ENCODE measurements around the gene TNFRSF13B.

GRCh38 chr17:17001874-17002520 lies 30.1 kb upstream of the TNFRSF13B start:
- peak; percentile 83 to 93 (median 91) for TF ChIP-seq CTCF (IDR thresholded peaks at IDR 0.05)
- no peak for TF ChIP-seq POLR2A (IDR thresholded peaks at IDR 0.05)
- TF ChIP-seq POLR2AphosphoS5 (IDR thresholded peaks at IDR 0.05) = no peak
